HepG2 (cell line): ENCODE data around the gene MVK.

Source experiments
- ARNTL ChIP-seq: sonication (generic); formaldehyde crosslinking; IDR thresholded peaks from 2 replicates; pipeline ENCODE4 v1.4.0; 2020; ENCODE audit warnings: mild to moderate bottlenecking, missing genetic modification reagents
- TCF7 ChIP-seq: sonication (generic); IDR thresholded peaks from 2 replicates; pipeline ENCODE4 v1.6.1; 2016; ENCODE audit warnings: antibody characterized with exemption, low read depth
- TF ChIP-seq, protein P1 (sequence below): sonication (generic); formaldehyde crosslinking; IDR thresholded peaks from 2 replicates; pipeline ENCODE4 v1.5.0; 2020; ENCODE audit warnings: mild to moderate bottlenecking, missing genetic modification reagents, moderate library complexity

DNA sequence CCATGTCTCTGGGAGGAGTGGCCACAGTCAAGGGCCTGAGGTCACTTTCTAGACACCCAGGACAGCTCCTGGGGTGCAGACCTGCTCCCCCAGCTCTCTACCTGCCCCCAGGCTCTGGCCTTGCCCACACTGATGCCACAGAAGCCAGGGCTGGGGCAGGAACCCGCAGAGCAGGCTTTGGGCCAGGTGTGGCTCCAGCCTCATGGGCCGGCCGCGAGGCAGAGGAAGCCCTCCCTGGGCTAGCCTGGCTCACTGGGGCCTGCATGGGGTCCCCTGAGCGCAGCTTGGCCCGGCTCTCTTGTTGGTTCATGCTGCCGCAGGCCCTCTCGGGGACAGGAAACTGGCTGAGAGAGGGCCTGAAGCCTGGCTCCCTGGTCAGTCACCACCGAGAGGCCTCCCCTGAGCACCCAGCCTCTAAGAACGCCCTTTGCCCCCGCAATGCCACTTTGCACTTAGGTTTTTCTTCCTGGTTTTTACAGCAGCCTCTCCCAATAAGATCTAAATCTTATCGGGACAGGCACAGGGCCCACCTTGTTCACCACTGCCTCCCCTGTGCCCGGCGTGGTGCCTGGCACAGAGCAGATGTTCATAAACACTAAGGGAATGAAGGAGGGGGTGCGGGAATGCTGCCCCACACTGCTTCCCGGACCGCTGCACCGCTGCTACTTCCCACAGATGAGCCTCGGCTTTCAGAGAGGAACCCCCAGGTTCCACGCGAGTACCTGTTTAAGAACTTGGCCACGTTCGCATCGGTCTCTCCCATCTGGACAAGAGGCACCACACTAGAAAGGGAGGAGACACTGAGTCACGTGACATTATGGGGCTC, 15.0 kb upstream of the MVK start:
- TF ChIP-seq ARNTL, result no peak
- TF ChIP-seq, protein P1, sequence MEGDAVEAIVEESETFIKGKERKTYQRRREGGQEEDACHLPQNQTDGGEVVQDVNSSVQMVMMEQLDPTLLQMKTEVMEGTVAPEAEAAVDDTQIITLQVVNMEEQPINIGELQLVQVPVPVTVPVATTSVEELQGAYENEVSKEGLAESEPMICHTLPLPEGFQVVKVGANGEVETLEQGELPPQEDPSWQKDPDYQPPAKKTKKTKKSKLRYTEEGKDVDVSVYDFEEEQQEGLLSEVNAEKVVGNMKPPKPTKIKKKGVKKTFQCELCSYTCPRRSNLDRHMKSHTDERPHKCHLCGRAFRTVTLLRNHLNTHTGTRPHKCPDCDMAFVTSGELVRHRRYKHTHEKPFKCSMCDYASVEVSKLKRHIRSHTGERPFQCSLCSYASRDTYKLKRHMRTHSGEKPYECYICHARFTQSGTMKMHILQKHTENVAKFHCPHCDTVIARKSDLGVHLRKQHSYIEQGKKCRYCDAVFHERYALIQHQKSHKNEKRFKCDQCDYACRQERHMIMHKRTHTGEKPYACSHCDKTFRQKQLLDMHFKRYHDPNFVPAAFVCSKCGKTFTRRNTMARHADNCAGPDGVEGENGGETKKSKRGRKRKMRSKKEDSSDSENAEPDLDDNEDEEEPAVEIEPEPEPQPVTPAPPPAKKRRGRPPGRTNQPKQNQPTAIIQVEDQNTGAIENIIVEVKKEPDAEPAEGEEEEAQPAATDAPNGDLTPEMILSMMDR, result no peak
- TF ChIP-seq TCF7, result no peak
